ENCODE data around the gene PUM1. TPM values are rescaled to one million over a fixed set of nuclear protein-coding genes. Genes with fewer than 3 reads are reported as not detected.
A peak's percentile ranks its signal among the peaks of the same experiment; 100 is the strongest.

The PUM1 gene
- total RNA-seq, 1 donor = 61.1 TPM

GRCh38 chr1:30965924-30966599 is 99.5 kb downstream of the PUM1 start:
- TF ChIP-seq CTCF (IDR thresholded peaks at IDR 0.05; ENCODE audit: insufficient read depth, low read length) = no peak
- DNase-seq (ENCODE audit: low read depth) = no peak
- H3K4me3 ChIP-seq (ENCODE audit: low read depth, low read length) = no peak overlapping the region

DNA sequence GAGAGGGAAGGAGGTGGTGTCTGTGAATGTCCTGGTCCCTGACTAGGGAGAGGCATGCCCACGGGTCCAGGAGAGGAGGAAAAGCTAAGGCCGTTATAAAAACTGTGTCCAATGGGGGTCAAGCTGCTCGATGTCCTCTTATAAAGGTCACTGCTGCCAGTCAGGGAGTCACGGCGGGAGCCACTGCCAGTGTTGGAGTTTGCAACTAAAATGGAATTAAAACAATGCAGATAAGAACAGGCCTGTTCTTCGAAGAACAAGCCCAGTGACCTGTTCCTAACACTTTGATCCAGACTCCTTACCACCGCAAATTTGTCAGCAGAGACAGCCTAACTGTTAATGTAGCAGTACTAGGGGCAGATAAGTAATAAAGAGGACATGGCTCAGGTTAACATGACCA is 100.8 kb downstream of the PUM1 start:
- TF ChIP-seq CTCF (IDR thresholded peaks at IDR 0.05; ENCODE audit: insufficient read depth, low read length) = no peak
- H3K4me3 ChIP-seq (ENCODE audit: low read depth, low read length) = no peak overlapping the region
- DNase-seq (ENCODE audit: low read depth) = no peak

DNA sequence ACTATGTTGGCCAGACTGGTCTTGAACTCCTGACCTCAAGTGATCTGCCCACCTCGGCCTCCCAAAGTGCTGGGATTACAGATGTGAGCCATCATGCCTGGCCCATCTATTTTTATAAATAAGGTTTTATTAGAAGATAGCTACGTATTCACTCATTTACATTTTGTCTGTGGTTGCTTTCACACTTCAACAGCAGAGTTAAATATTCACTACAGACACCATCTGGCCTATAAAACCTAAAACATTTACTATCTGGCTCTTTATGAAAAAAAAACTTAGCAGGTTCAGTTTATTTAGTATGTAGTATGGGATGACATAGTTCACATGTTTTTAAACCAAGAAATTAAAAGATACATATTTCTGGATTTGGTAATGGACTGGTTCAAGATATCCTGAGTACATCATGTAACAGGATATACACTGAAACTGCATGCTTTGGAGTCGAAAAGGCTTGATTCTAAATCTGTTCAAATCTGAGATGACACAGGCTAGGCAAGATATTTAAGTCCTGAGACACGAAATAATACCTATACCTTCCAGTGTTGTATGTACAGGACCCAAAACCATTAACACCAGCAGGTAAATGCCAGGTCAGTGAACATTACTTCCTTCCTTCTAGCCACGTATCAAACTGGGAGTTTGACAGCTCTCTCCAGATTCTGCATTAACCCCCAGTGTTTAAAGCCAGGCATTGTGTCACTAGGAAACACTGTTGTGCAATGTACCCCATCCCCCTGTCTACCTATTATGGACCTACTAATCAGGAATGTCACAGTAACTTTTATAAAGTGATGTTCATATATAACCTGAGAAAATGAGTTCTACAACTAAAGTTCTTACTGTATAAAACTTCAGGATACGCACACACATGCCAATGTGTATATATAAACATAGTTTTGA is 102.7 kb downstream of the PUM1 start:
- TF ChIP-seq CTCF (IDR thresholded peaks at IDR 0.05; ENCODE audit: insufficient read depth, low read length) = no peak
- no peak for DNase-seq (ENCODE audit: low read depth)

GRCh38 chr1:30957560-30958222 is 107.8 kb downstream of the PUM1 start:
- no peak overlapping the region for H3K4me3 ChIP-seq (ENCODE audit: low read depth, low read length)
- no peak for TF ChIP-seq CTCF (IDR thresholded peaks at IDR 0.05; ENCODE audit: insufficient read depth, low read length)
- no peak for DNase-seq (ENCODE audit: low read depth)

More for the DNA sequence above, 102.7 kb downstream of the PUM1 start:
- no peak overlapping the region for H3K4me3 ChIP-seq (ENCODE audit: low read depth, low read length)

DNA sequence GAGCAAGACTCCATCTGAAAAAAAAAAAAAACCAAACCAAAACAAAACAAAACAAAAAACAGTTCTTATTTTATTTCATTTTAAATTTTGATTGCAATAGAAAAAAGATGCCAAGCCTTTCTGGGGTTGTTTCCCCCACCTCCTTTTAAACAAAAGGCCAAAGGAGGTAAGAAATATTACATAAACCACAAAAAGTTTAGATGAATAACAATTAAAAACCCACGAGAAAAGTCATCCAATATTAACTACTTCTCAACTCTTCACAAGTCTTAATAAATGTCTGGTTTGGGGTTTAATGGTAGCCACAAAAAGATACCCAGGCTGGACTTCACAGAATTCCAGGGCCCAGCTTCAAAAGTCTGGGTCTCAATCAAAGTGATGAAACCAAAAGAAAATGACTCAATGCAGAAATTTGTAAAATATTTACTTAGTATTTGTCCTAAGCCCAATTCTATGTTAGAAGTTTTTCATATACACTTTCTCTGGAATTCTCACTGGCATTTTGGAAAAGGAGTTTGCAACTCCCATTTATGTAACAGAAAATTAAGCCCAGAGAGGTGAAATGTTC is 110.0 kb downstream of the PUM1 start:
- TF ChIP-seq CTCF (IDR thresholded peaks at IDR 0.05; ENCODE audit: insufficient read depth, low read length) = no peak
- no peak overlapping the region for H3K4me3 ChIP-seq (ENCODE audit: low read depth, low read length)
- DNase-seq (ENCODE audit: low read depth) = peak; percentile 74

DNA sequence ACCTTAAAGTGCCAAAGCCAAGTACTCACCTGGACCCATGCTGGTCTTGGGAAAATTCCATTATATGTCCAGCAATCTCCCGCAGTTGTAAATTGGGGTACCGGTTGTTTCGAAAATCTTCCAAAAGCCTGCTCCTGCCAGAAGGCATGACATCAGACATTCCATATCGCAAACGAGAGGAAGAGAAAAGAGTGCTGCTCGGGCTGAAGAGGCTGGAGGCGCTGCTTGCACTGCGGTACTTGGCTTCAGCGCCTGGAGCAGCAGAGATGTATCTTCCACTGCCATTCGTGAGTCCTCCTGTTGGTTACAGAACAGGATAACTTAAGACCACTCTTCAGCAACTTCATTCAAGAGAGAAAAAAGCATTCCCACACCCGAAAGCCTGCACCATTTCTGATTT is 111.8 kb downstream of the PUM1 start:
- H3K4me3 ChIP-seq (ENCODE audit: low read depth, low read length) = no peak overlapping the region
- no peak for DNase-seq (ENCODE audit: low read depth)
- no peak for TF ChIP-seq CTCF (IDR thresholded peaks at IDR 0.05; ENCODE audit: insufficient read depth, low read length)
